GM12892 (cell line): Measurements from ENCODE around the gene SPPL2B.

Experiments used
- DNase-seq: peaks from one replicate; pipeline ENCODE4 v3.0.0; 2011; ENCODE audit not compliant: insufficient read length
- FAIRE-seq: peaks from 2 replicates; lab custom pipeline; 2011; peaks lifted over from hg19 to GRCh38; lab: Jason Lieb, UNC
- POLR2A ChIP-seq: IDR thresholded peaks from 2 replicates; pipeline ENCODE4 v1.6.1; 2011; ENCODE audit warnings: low read depth, low read length, control low read depth
- POLR2AphosphoS5 ChIP-seq: IDR thresholded peaks from 2 replicates; pipeline ENCODE4 v1.6.1; 2011; ENCODE audit warnings: low read depth, low read length, control low read depth
- TAF1 ChIP-seq: IDR thresholded peaks from 2 replicates; pipeline ENCODE4 v1.6.1; 2011; ENCODE audit warnings: low read depth, mild to moderate bottlenecking, control low read depth, low read length, borderline replicate concordance

Gene SPPL2B

GRCh38 chr19:2357279-2358206 lies 29.1 kb downstream of the SPPL2B start:
- FAIRE-seq (no peak), DNase-seq (no peak)
- TF ChIP-seq POLR2AphosphoS5 (no peak), POLR2A (no peak), TAF1 (no peak)

DNA sequence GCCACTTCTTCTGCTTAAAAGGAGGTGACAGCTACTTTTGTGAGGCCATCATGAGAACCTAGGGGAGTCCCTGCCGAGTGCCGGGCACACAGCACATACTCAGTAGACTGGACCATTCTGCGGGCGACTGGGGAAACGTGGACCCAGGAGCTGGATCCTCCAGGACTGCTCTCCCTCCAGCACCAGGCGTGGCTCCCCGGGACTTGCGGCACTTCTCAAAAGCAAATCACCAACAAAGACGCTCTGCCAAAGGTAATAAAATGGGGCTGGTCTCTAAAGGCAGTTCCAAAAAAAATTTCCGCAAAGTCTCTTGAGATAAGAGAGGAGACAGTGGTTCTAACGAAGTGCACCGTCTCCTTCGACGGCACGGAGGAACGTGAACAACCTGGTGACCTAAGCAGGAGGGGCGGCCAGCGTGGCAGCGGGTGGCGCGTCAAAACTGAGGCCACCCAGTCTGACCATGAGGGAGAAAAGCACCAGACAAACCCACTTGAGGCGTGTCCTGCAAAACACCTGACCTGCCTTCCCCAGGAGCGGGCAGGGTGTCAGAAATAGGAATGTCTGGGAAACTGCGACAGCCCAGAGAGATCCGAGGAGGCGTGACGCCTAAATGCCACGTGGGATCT lies 30.2 kb downstream of the SPPL2B start:
- FAIRE-seq = no peak
- DNase-seq = no peak
- TF ChIP-seq TAF1 (no peak), POLR2A (no peak), POLR2AphosphoS5 (no peak)

DNA sequence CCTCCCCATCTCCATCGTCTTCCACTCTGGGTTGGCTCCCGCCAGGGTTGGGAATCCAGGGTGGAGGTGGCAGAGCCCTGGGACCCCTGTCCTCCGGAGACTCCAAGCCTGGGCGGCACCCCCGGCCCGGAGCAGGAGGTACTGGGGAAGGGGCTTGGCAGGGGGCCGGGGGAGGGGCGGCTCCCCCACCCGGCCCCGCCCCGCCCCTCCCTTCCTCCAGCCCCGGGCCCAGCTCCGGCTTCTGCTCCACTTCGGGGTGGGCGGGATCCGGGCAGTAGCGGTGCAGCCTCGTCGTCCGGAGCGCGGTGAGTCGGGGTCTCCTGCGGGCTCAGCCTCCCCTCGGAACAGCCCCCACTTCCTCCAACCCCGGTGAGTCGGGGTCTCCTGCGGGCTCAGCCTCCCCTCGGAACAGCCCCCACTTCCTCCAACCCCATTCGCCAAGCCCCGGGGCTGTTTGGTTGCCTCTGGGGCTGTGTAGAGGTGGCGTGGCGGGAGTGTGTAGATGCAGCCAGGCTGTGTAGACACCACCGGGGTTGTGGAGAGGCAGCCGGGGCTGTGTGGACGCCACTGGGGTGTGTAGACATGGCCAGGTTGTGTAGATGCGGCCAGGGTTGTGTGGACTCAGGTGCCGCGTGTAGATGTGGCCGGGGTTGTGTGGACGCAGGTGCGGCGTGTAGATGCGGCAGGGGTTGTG lies 31.7 kb downstream of the SPPL2B start, which contains the start of gene TMPRSS9:
Gene TMPRSS9, plus strand, starts transcription at position 274 of the 694 bp plus-strand sequence. CDS start 29,521 bp downstream, outside the sequence.
- DNase-seq (no peak), FAIRE-seq (no peak)
- TF ChIP-seq TAF1 (no peak), POLR2A (no peak), POLR2AphosphoS5 (no peak)

DNA sequence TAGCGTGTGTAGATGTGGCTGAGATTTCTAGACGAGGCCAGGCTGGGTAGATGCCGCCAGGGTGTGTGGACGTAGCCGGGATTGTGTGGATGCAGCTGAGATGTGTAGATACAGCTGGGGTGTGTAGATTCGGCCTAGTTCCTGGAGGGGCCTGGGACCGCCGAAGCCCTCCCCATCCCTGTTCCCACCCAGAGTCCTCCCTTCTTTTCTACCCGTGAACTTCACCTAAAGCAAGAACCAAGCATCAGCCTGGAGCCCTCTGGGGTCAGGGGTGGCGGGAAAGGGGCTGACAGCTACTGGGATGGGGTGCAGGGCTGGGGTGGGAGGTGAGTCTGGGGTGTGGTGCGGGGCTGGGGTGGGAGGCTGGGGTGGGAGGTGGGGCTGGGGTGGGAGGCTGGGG lies 32.3 kb downstream of the SPPL2B start:
- DNase-seq (no peak), FAIRE-seq (no peak)
- TF ChIP-seq POLR2A (no peak), TAF1 (no peak), POLR2AphosphoS5 (no peak)

- TF ChIP-seq POLR2AphosphoS5 (no peak), TAF1 (no peak), POLR2A (no peak)
- no peak for FAIRE-seq
Measured at GRCh38 chr19:2361246-2362045, 33.0 kb downstream of the SPPL2B start.

DNA sequence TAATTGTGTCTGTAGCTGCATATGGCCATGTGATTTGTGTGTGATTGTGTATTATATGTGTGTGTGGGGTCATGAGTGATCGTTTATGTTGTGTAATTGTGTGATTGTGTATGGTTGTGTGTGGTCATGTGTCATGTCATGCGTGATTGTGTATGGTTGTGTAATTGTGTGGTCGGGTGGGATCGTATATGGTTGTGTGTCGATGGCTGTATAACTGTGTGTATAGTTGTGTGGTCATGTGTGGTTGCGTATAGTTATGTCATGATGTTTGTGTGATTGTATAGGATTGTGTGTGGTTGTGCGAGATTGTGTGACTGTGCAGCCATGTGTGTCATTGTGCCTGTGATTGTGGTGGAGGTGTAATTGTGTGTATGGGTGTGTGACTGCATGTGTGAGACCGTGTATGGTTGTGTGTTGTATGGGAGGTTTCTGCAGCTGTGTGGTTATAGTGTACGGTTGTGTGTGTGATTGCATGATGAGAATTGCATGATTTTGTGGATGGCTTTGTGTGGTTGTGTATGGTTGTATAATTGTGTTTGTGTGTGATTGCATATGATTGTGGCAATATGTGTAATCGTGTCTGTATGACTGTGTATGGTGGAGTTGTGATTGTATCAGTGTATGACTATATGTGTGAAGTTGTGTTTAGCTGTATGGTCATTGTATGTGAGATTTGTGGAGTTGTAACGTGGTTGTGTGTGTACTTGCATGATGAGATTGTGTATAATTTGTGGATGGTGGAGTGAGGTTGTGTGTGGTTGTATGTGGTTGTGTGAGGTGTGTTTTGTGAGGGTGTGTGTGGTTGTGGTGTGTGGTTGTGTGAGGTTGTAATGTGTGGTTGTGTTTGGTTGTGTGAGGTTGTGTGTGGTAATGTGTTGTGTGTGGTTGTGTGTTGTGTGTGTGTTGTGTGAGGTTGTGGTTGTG lies 33.8 kb downstream of the SPPL2B start:
- FAIRE-seq = peak; percentile 42
- no peak for DNase-seq
- no peak for TF ChIP-seq POLR2AphosphoS5
- no peak for TF ChIP-seq POLR2A
- TF ChIP-seq TAF1 = no peak

More at GRCh38 chr19:2361246-2362045, 33.0 kb downstream of the SPPL2B start:
- DNase-seq = no peak

GRCh38 chr19:2362970-2363300 lies 34.5 kb downstream of the SPPL2B start:
- no peak for DNase-seq
- no peak for FAIRE-seq
- TF ChIP-seq TAF1 = no peak
- TF ChIP-seq POLR2AphosphoS5 = no peak
- no peak for TF ChIP-seq POLR2A

GRCh38 chr19:2363419-2363818 lies 34.9 kb downstream of the SPPL2B start:
- TF ChIP-seq POLR2A (no peak), TAF1 (no peak), POLR2AphosphoS5 (no peak)
- DNase-seq (no peak), FAIRE-seq (no peak)

- FAIRE-seq = no peak
- DNase-seq = no peak
- TF ChIP-seq POLR2A (no peak), TAF1 (no peak), POLR2AphosphoS5 (no peak)
Measured at GRCh38 chr19:2365201-2365970, 36.9 kb downstream of the SPPL2B start.

DNA sequence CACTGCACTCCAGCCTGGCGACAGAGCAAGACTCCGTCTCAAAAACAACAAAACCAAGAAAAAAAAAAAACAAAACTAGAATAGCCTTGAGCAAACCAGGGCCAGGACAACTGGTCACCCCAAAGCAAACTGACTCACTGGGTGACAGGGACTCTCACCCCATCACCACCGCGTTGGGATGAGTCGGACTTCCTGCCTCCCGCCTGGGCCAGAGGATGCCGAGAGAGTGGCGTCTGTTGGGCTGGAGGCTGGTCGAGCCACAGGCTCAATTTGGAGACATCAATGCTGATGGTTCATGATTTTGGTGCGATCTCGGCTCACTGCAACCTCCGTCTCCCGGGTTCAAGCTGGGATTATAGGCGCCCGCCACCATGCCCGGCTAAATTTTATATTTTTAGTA lies 43.2 kb downstream of the SPPL2B start:
- TF ChIP-seq POLR2A (no peak), POLR2AphosphoS5 (no peak), TAF1 (no peak)
- FAIRE-seq (no peak), DNase-seq (no peak)
